Osteocyte (in vitro differentiated cells): Measurements from ENCODE around the gene PEMT. TPM values are rescaled to one million over a fixed set of nuclear protein-coding genes. Genes with fewer than 3 reads are reported as not detected.

Source experiments
- DNase-seq: peaks from one replicate; pipeline ENCODE4 v3.0.0; 2021; ENCODE audit warnings: mixed read lengths; ENCODE audit not compliant: unreplicated experiment; ENCODE audit errors: extremely low spot score
- H3K27ac Mint-ChIP-seq: one replicate; pipeline ENCODE4 v1.8.0; 2021; ENCODE audit warnings: mild to moderate bottlenecking, mixed read lengths; ENCODE audit not compliant: unreplicated experiment
- H3K27me3 Mint-ChIP-seq: one replicate; pipeline ENCODE4 v1.8.0; 2021; ENCODE audit warnings: mixed read lengths; ENCODE audit not compliant: unreplicated experiment
- H3K36me3 Mint-ChIP-seq: one replicate; pipeline ENCODE4 v1.8.0; 2021; ENCODE audit warnings: mixed read lengths; ENCODE audit not compliant: unreplicated experiment
- H3K4me1 Mint-ChIP-seq: one replicate; pipeline ENCODE4 v1.8.0; 2021; ENCODE audit warnings: mixed read lengths; ENCODE audit not compliant: unreplicated experiment
- H3K4me3 Mint-ChIP-seq: one replicate; pipeline ENCODE4 v1.8.0; 2021; ENCODE audit warnings: mild to moderate bottlenecking, moderate library complexity, mixed read lengths; ENCODE audit not compliant: unreplicated experiment
- H3K9me3 Mint-ChIP-seq: one replicate; pipeline ENCODE4 v1.8.0; 2021; ENCODE audit warnings: mixed read lengths; ENCODE audit not compliant: unreplicated experiment
- CTCF ChIP-seq: fragments of 200-600 bp; sonication (generic); IDR thresholded peaks from 2 replicates; pipeline ENCODE4 v1.5.0; 2021; ENCODE audit warnings: antibody characterized with exemption, mild to moderate bottlenecking, moderate library complexity
- total RNA-seq: library from RNA; stranded (reverse); gene quantifications from 2 replicates; pipeline ENCODE4 v1.2.1, GENCODE V29; 2021

Gene PEMT
- total RNA-seq, 1 donor from 2014 or later: 25.6 TPM

GRCh38 chr17:17485420-17485819, 106.1 kb downstream of the PEMT start:
- Mint-ChIP-seq H3K9me3 (no peaks in the 10 kb centered on the region), H3K27ac (no peak overlapping the region), H3K4me1 (peaks cover 2% of the 10 kb centered on the region), H3K4me3 (no peak overlapping the region), H3K27me3 (no peaks in the 10 kb centered on the region), H3K36me3 (peaks cover 15% of the 10 kb centered on the region)
- no peak for DNase-seq
- no peak for TF ChIP-seq CTCF

- TF ChIP-seq CTCF: no peak
- no peak for DNase-seq
- H3K27ac Mint-ChIP-seq: no peak overlapping the region
- peaks cover 14% of the 10 kb centered on the region for H3K36me3 Mint-ChIP-seq
- H3K4me1 Mint-ChIP-seq: peaks cover 2% of the 10 kb centered on the region
- no peak overlapping the region for H3K4me3 Mint-ChIP-seq
- no peaks in the 10 kb centered on the region for H3K9me3 Mint-ChIP-seq
- no peaks in the 10 kb centered on the region for H3K27me3 Mint-ChIP-seq
Observed at GRCh38 chr17:17484451-17484899, 107.0 kb downstream of the PEMT start.

GRCh38 chr17:17481860-17482259, 109.6 kb downstream of the PEMT start:
- TF ChIP-seq CTCF: no peak
- DNase-seq: no peak
- H3K4me1 Mint-ChIP-seq: peaks cover 21% of the 10 kb centered on the region
- H3K9me3 Mint-ChIP-seq: no peaks in the 10 kb centered on the region
- H3K36me3 Mint-ChIP-seq: peaks cover 4% of the 10 kb centered on the region
- no peaks in the 10 kb centered on the region for H3K27me3 Mint-ChIP-seq
- H3K4me3 Mint-ChIP-seq: no peak overlapping the region
- H3K27ac Mint-ChIP-seq: no peak overlapping the region

DNA sequence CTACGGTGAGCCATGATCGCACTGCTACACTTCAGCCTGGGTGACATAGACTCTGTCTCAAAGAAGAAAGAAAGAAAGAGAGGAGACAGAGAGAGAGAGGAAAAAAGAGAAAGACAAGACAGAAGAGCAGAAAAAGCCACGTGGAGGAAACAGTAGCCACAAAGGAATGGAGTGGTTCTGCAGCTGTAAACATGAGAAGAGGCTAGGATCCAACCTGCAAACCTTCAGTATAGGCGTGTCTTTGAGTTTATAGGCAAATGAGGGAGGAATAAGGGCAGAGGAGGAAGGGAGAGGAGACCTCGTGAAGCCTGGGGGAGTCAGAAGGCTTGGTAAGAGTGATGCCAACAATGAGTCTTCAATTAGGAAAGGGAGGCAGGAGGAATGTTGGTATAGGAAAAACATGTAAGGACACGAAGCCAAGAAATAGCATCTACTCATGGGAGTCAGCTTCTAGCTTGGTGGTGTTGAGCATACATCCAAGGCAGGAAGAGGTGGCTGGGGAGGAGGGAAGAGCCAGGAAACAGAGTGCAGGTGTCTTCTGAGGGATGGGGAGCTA, 110.8 kb downstream of the PEMT start:
- TF ChIP-seq CTCF: no peak
- Mint-ChIP-seq H3K9me3 (no peaks in the 10 kb centered on the region), H3K4me3 (no peak overlapping the region), H3K36me3 (peaks cover 4% of the 10 kb centered on the region), H3K27ac (no peak overlapping the region), H3K4me1 (peaks cover 22% of the 10 kb centered on the region), H3K27me3 (peaks cover under 1% of the 10 kb centered on the region)
- no peak for DNase-seq

GRCh38 chr17:17479209-17479608, 112.3 kb downstream of the PEMT start:
- peaks cover 4% of the 10 kb centered on the region for H3K27me3 Mint-ChIP-seq
- no peak overlapping the region for H3K4me3 Mint-ChIP-seq
- no peaks in the 10 kb centered on the region for H3K9me3 Mint-ChIP-seq
- DNase-seq: no peak
- H3K27ac Mint-ChIP-seq: no peak overlapping the region
- H3K36me3 Mint-ChIP-seq: no peaks in the 10 kb centered on the region
- TF ChIP-seq CTCF: no peak
- H3K4me1 Mint-ChIP-seq: peaks cover 22% of the 10 kb centered on the region
